H9 (cell line): ENCODE results near the gene ARAF. TPM values are rescaled to one million over a fixed set of nuclear protein-coding genes. Genes with fewer than 3 reads are reported as not detected.

Experiments used
- DNase-seq: peaks from one replicate; pipeline ENCODE4 v3.0.0-alpha.2; 2017
- H2AFZ ChIP-seq: one replicate; pipeline ENCODE4 v1.6.1; 2013; ENCODE audit warnings: mild to moderate bottlenecking, low read length, control low read depth, moderate library complexity
- H2AK5ac ChIP-seq: 2 replicates; pipeline ENCODE4 v1.6.1; 2013; ENCODE audit warnings: low read length, control low read depth, mixed read lengths; ENCODE audit not compliant: insufficient read length
- H2BK120ac ChIP-seq: one replicate; pipeline ENCODE4 v1.6.1; 2013; ENCODE audit warnings: low read depth, mild to moderate bottlenecking, low read length, control low read depth, inconsistent platforms; ENCODE audit not compliant: poor library complexity, severe bottlenecking
- H2BK12ac ChIP-seq: 2 replicates; pipeline ENCODE4 v1.6.1; 2013; ENCODE audit warnings: low read length, control low read depth, mixed read lengths, low read depth; ENCODE audit not compliant: insufficient read length
- H2BK15ac ChIP-seq: 2 replicates; pipeline ENCODE4 v1.6.1; 2013; ENCODE audit warnings: low read depth, low read length, control low read depth
- H2BK20ac ChIP-seq: one replicate; pipeline ENCODE4 v1.6.1; 2013; ENCODE audit warnings: low read depth, mild to moderate bottlenecking, low read length, control low read depth, inconsistent platforms; ENCODE audit not compliant: poor library complexity, severe bottlenecking
- H2BK5ac ChIP-seq: 2 replicates; pipeline ENCODE4 v1.6.1; 2013; ENCODE audit warnings: low read length, control low read depth, mixed read lengths; ENCODE audit not compliant: insufficient read length
- H3K14ac ChIP-seq: 2 replicates; pipeline ENCODE4 v1.6.1; 2013; ENCODE audit warnings: low read length, control low read depth; ENCODE audit not compliant: insufficient read depth
- H3K18ac ChIP-seq: 2 replicates; pipeline ENCODE4 v1.6.1; 2013; ENCODE audit warnings: low read depth, mild to moderate bottlenecking, mixed read lengths, low read length, control low read depth; ENCODE audit not compliant: insufficient read length
- H3K23ac ChIP-seq: 2 replicates; pipeline ENCODE4 v1.6.1; 2013; ENCODE audit warnings: low read length, control low read depth, mixed read lengths, low read depth; ENCODE audit not compliant: insufficient read length
- H3K23me2 ChIP-seq: 2 replicates; pipeline ENCODE4 v1.6.1; 2013; ENCODE audit warnings: low read depth, mild to moderate bottlenecking, mixed read lengths, low read length, control low read depth; ENCODE audit not compliant: insufficient read length, poor library complexity, severe bottlenecking
- H3K27ac ChIP-seq: 2 replicates; pipeline ENCODE4 v1.5.1; 2013; ENCODE audit warnings: low read length, control low read depth, mixed read lengths, low read depth; ENCODE audit not compliant: insufficient read length
- H3K27me3 ChIP-seq: 2 replicates; pipeline ENCODE4 v1.6.1; 2013; ENCODE audit warnings: low read length, control low read depth, inconsistent platforms; ENCODE audit not compliant: insufficient read depth
- H3K4ac ChIP-seq: 2 replicates; pipeline ENCODE4 v1.6.1; 2013; ENCODE audit warnings: low read depth, mild to moderate bottlenecking, control low read depth, inconsistent platforms, low read length, moderate library complexity
- H3K4me1 ChIP-seq: 2 replicates; pipeline ENCODE4 v1.6.1; 2013; ENCODE audit warnings: low read length, control low read depth, inconsistent platforms; ENCODE audit not compliant: insufficient read depth
- H3K4me2 ChIP-seq: 2 replicates; pipeline ENCODE4 v1.6.1; 2013; ENCODE audit warnings: low read length, control low read depth, mixed read lengths; ENCODE audit not compliant: insufficient read length, insufficient read depth
- H3K56ac ChIP-seq: 2 replicates; pipeline ENCODE4 v1.6.1; 2013; ENCODE audit warnings: low read depth, mild to moderate bottlenecking, mixed read lengths, low read length, control low read depth; ENCODE audit not compliant: insufficient read length
- H3K79me1 ChIP-seq: 2 replicates; pipeline ENCODE4 v1.6.1; 2013; ENCODE audit warnings: low read depth, mild to moderate bottlenecking, moderate library complexity, low read length, control low read depth, inconsistent platforms; ENCODE audit not compliant: insufficient read depth, poor library complexity, severe bottlenecking
- H3K79me2 ChIP-seq: 2 replicates; pipeline ENCODE4 v1.6.1; 2013; ENCODE audit warnings: low read length, control low read depth, inconsistent platforms; ENCODE audit not compliant: insufficient read depth
- H3K9ac ChIP-seq: 2 replicates; pipeline ENCODE4 v1.6.1; 2013; ENCODE audit warnings: low read length, control low read depth, mixed read lengths; ENCODE audit not compliant: insufficient read length; ENCODE audit errors: extremely low read depth
- H3K9me3 ChIP-seq: one replicate; pipeline ENCODE4 v1.6.1; 2013; ENCODE audit warnings: low read depth, low read length, inconsistent platforms; ENCODE audit not compliant: control insufficient read depth
- H3T11ph ChIP-seq: one replicate; pipeline ENCODE4 v1.6.1; 2013; ENCODE audit warnings: mild to moderate bottlenecking, low read length, control low read depth, inconsistent platforms
- H4K20me1 ChIP-seq: one replicate; pipeline ENCODE4 v1.6.1; 2013; ENCODE audit not compliant: control insufficient read depth, insufficient read length, insufficient read depth
- H4K5ac ChIP-seq: 2 replicates; pipeline ENCODE4 v1.6.1; 2013; ENCODE audit warnings: low read depth, mild to moderate bottlenecking, mixed read lengths, low read length, control low read depth; ENCODE audit not compliant: insufficient read length
- H4K8ac ChIP-seq: replicated peaks from 2 replicates; pipeline ENCODE4 v1.6.1; 2013; ENCODE audit warnings: low read length, control low read depth, mixed read lengths, low read depth; ENCODE audit not compliant: insufficient read length
- H4K91ac ChIP-seq: 2 replicates; pipeline ENCODE4 v1.6.1; 2013; ENCODE audit warnings: low read depth, mild to moderate bottlenecking, moderate library complexity, mixed read lengths, low read length, control low read depth; ENCODE audit not compliant: insufficient read length
- H3K27ac Mint-ChIP-seq, 3 experiments: 2 replicates in 2 of 3; 3 replicates in 1 of 3; pipeline ENCODE4 v1.8.0; 2020 to 2021; ENCODE audit warnings: mixed read lengths in 3 of 3, mild to moderate bottlenecking in 1 of 3, moderate library complexity in 1 of 3
- H3K27me3 Mint-ChIP-seq: 2 replicates; pipeline ENCODE4 v1.8.0; 2021; ENCODE audit warnings: low read depth, mild to moderate bottlenecking, moderate library complexity, mixed read lengths
- H3K36me3 Mint-ChIP-seq, 3 experiments: 2 replicates in 2 of 3; 3 replicates in 1 of 3; pipeline ENCODE4 v1.8.0; 2020 to 2021; ENCODE audit warnings: low read depth in 3 of 3, mixed read lengths in 3 of 3; ENCODE audit not compliant: insufficient read depth in 1 of 3
- H3K4me1 Mint-ChIP-seq, 2 experiments: 2 replicates each; pipeline ENCODE4 v1.8.0; 2020; ENCODE audit warnings: mixed read lengths in 2 of 2
- H3K4me3 Mint-ChIP-seq, 2 experiments: 2 replicates in 1 of 2; 3 replicates in 1 of 2; pipeline ENCODE4 v1.8.0; 2020 to 2021; ENCODE audit warnings: mild to moderate bottlenecking in 2 of 2, mixed read lengths in 2 of 2, moderate library complexity in 1 of 2
- H3K9me3 Mint-ChIP-seq, 2 experiments: 2 replicates in 1 of 2; 3 replicates in 1 of 2; pipeline ENCODE4 v1.8.0; 2020; ENCODE audit warnings: mild to moderate bottlenecking in 2 of 2, mixed read lengths in 2 of 2, moderate library complexity in 1 of 2
- CTCF ChIP-seq: fragments of 200-600 bp; sonication (generic); conservative IDR thresholded peaks from 3 replicates; pipeline ENCODE4 v1.8.0; 2021; ENCODE audit warnings: antibody characterized with exemption, mild to moderate bottlenecking
- WGBS: extraction: QIAGEN DNeasy Blood & Tissue Kit; methylation state at CpG from one replicate; pipeline ENCODE4 v1.1.7; 2013; ENCODE audit warnings: missing lambda C conversion rate, low lambda C conversion rate, mixed read lengths; ENCODE audit not compliant: insufficient read length; ENCODE audit errors: extremely low coverage; 5-methylcytosine and 5-hydroxymethylcytosine counted together
- total RNA-seq: library from RNA; stranded (reverse); gene quantifications from 2 replicates; pipeline ENCODE4 v1.2.1, GENCODE V29; 2021

The ARAF gene
- total RNA-seq, 1 experiment from 2014 or later = 48.1 TPM

- H2AFZ ChIP-seq = no peak overlapping the region
- H2BK15ac ChIP-seq = no peak overlapping the region
- H4K91ac ChIP-seq = no peak overlapping the region
- no peak overlapping the region for H2BK5ac ChIP-seq
- no peaks in the 10 kb centered on the region for H3K79me1 ChIP-seq
- peak overlapping the region in 1 of 3 experiments; percentile 23; a peak in 1 of 7 replicates for H3K27ac Mint-ChIP-seq
- H4K5ac ChIP-seq = no peak overlapping the region
- no peak for DNase-seq
- no peaks in the 10 kb centered on the region for H3K23me2 ChIP-seq
- no peak overlapping the region for H3K18ac ChIP-seq
- peaks cover 66 to 84% of the 10 kb centered on the region in 2 experiments for H3K9me3 Mint-ChIP-seq
- no peak overlapping the region for H3K4me2 ChIP-seq
- H3K4ac ChIP-seq = no peak overlapping the region
- peaks cover 10 to 17% of the 10 kb centered on the region in 2 experiments for H3K4me1 Mint-ChIP-seq
- H3K79me2 ChIP-seq = no peaks in the 10 kb centered on the region
- no peak overlapping the region for H2BK120ac ChIP-seq
- H3K4me1 ChIP-seq = no peaks in the 10 kb centered on the region
- peak overlapping the region; percentile 62 to 75 for H3K4me3 Mint-ChIP-seq
- peaks cover 14% of the 10 kb centered on the region for H3K9me3 ChIP-seq
- WGBS = no CpG with 5 or more reads among the region's 13 CpGs
- no peak overlapping the region for H2BK12ac ChIP-seq
- no peak overlapping the region for H2BK20ac ChIP-seq
- H3K14ac ChIP-seq = no peak overlapping the region
- no peak overlapping the region for H3K23ac ChIP-seq
- no peak overlapping the region for H3K27ac ChIP-seq
- no peak overlapping the region for H3K9ac ChIP-seq
- no peaks in the 10 kb centered on the region for H4K20me1 ChIP-seq
- no peak overlapping the region for H3K56ac ChIP-seq
- TF ChIP-seq CTCF = peak; percentile 56; the same call in 2 of the 3 replicates
- no peak overlapping the region for H2AK5ac ChIP-seq
- H3K27me3 ChIP-seq = no peaks in the 10 kb centered on the region
- H4K8ac ChIP-seq = no peak overlapping the region
- H3T11ph ChIP-seq = no peak overlapping the region
- H3K27me3 Mint-ChIP-seq = no peaks in the 10 kb centered on the region
- H3K36me3 Mint-ChIP-seq = peaks cover 34 to 46% (median 43%) of the 10 kb centered on the region in 3 experiments
These were observed 1.7 kb downstream of the ARAF start for GRCh38 chrX:47562615-47563243.
